ENCODE results near the gene NMBR.
"Not testable (repeated sequence)": the region's sequence is repeated elsewhere in the genome, so short reads cannot be mapped to it uniquely, and the experiment has no call there.

DNA sequence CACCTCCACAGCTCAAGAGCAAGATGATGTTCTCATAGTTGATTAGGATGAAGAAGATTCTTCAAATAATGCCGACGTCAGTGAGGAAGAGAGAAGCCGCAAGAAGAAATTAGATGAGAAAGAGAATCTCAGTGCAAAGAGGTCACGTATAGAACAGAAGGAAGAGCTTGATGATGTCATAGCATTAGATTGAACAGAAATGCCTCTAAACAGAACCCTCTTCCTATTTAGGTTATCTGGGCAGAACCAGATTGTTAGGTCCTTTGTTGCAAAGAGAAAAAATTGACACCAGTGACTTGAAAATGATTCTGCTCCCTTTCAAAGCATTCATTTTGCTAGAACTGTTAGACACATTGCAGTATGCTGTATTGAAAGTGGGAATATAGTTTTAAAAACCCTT lies 84.1 kb downstream of the NMBR start:
- TF ChIP-seq, protein P1, sequence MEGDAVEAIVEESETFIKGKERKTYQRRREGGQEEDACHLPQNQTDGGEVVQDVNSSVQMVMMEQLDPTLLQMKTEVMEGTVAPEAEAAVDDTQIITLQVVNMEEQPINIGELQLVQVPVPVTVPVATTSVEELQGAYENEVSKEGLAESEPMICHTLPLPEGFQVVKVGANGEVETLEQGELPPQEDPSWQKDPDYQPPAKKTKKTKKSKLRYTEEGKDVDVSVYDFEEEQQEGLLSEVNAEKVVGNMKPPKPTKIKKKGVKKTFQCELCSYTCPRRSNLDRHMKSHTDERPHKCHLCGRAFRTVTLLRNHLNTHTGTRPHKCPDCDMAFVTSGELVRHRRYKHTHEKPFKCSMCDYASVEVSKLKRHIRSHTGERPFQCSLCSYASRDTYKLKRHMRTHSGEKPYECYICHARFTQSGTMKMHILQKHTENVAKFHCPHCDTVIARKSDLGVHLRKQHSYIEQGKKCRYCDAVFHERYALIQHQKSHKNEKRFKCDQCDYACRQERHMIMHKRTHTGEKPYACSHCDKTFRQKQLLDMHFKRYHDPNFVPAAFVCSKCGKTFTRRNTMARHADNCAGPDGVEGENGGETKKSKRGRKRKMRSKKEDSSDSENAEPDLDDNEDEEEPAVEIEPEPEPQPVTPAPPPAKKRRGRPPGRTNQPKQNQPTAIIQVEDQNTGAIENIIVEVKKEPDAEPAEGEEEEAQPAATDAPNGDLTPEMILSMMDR (conservative IDR thresholded peaks at IDR 0.05), result not testable (repeated sequence)
- TF ChIP-seq EZH2 (IDR thresholded peaks at IDR 0.05; ENCODE audit: low read depth), result not testable (repeated sequence)
